Measurements from ENCODE around the gene MAPKAPK2.

The MAPKAPK2 gene

GRCh38 chr1:206658981-206659273 is 25.8 kb upstream of the MAPKAPK2 start:
- H3K9me3 ChIP-seq (ENCODE audit: control insufficient read depth, low read length), result no peaks in the 10 kb centered on the region
- peaks cover 10% of the 10 kb centered on the region for H3K27me3 ChIP-seq (replicated peaks; ENCODE audit: control insufficient read depth, insufficient read depth, low read length, poor library complexity, severe bottlenecking)
- no peaks in the 10 kb centered on the region for H3K36me3 ChIP-seq (ENCODE audit: control insufficient read depth, insufficient read depth, low read length)
- no peak for DNase-seq
- H3K4me1 ChIP-seq (ENCODE audit: control insufficient read depth, insufficient read depth, low read length, poor library complexity, severe bottlenecking), result no peaks in the 10 kb centered on the region
- H3K27ac ChIP-seq (ENCODE audit: insufficient read depth, low read length, poor library complexity, severe bottlenecking), result no peak overlapping the region
- H3K4me3 ChIP-seq (ENCODE audit: insufficient read depth, low read depth, low read length, poor library complexity, severe bottlenecking), result no peak overlapping the region

- Histone ChIP-seq H3K4me3 (ENCODE audit: insufficient read depth, low read depth, low read length, poor library complexity, severe bottlenecking) (no peak overlapping the region), H3K36me3 (ENCODE audit: control insufficient read depth, insufficient read depth, low read length) (no peaks in the 10 kb centered on the region), H3K4me1 (ENCODE audit: control insufficient read depth, insufficient read depth, low read length, poor library complexity, severe bottlenecking) (no peaks in the 10 kb centered on the region), H3K9me3 (ENCODE audit: control insufficient read depth, low read length) (no peaks in the 10 kb centered on the region), H3K27me3 (replicated peaks; ENCODE audit: control insufficient read depth, insufficient read depth, low read length, poor library complexity, severe bottlenecking) (peaks cover 11% of the 10 kb centered on the region), H3K27ac (ENCODE audit: insufficient read depth, low read length, poor library complexity, severe bottlenecking) (no peak overlapping the region)
- no peak for DNase-seq
Observed at GRCh38 chr1:206660136-206660535, 24.6 kb upstream of the MAPKAPK2 start.

GRCh38 chr1:206661161-206661820 is 23.4 kb upstream of the MAPKAPK2 start:
- no peak overlapping the region for H3K4me3 ChIP-seq (ENCODE audit: insufficient read depth, low read depth, low read length, poor library complexity, severe bottlenecking)
- H3K9me3 ChIP-seq (ENCODE audit: control insufficient read depth, low read length), result no peaks in the 10 kb centered on the region
- H3K27me3 ChIP-seq (replicated peaks; ENCODE audit: control insufficient read depth, insufficient read depth, low read length, poor library complexity, severe bottlenecking), result peaks cover 11% of the 10 kb centered on the region
- no peaks in the 10 kb centered on the region for H3K4me1 ChIP-seq (ENCODE audit: control insufficient read depth, insufficient read depth, low read length, poor library complexity, severe bottlenecking)
- no peak overlapping the region for H3K27ac ChIP-seq (ENCODE audit: insufficient read depth, low read length, poor library complexity, severe bottlenecking)
- H3K36me3 ChIP-seq (ENCODE audit: control insufficient read depth, insufficient read depth, low read length), result no peaks in the 10 kb centered on the region
- DNase-seq, result no peak

- no peak overlapping the region for H3K27ac ChIP-seq (ENCODE audit: insufficient read depth, low read length, poor library complexity, severe bottlenecking)
Observed at GRCh38 chr1:206662396-206663092, 22.2 kb upstream of the MAPKAPK2 start.

GRCh38 chr1:206663362-206663761 is 21.3 kb upstream of the MAPKAPK2 start:
- DNase-seq, result no peak
- Histone ChIP-seq H3K27ac (ENCODE audit: insufficient read depth, low read length, poor library complexity, severe bottlenecking) (no peak overlapping the region), H3K27me3 (replicated peaks; ENCODE audit: control insufficient read depth, insufficient read depth, low read length, poor library complexity, severe bottlenecking) (peaks cover 8% of the 10 kb centered on the region), H3K4me1 (ENCODE audit: control insufficient read depth, insufficient read depth, low read length, poor library complexity, severe bottlenecking) (no peaks in the 10 kb centered on the region), H3K9me3 (ENCODE audit: control insufficient read depth, low read length) (no peaks in the 10 kb centered on the region), H3K36me3 (ENCODE audit: control insufficient read depth, insufficient read depth, low read length) (no peaks in the 10 kb centered on the region), H3K4me3 (ENCODE audit: insufficient read depth, low read depth, low read length, poor library complexity, severe bottlenecking) (no peak overlapping the region)

More at GRCh38 chr1:206662396-206663092, 22.2 kb upstream of the MAPKAPK2 start:
- DNase-seq, result no peak
- H3K27me3 ChIP-seq (replicated peaks; ENCODE audit: control insufficient read depth, insufficient read depth, low read length, poor library complexity, severe bottlenecking), result peaks cover 11% of the 10 kb centered on the region
- no peak overlapping the region for H3K4me3 ChIP-seq (ENCODE audit: insufficient read depth, low read depth, low read length, poor library complexity, severe bottlenecking)
- H3K36me3 ChIP-seq (ENCODE audit: control insufficient read depth, insufficient read depth, low read length), result no peaks in the 10 kb centered on the region
- H3K9me3 ChIP-seq (ENCODE audit: control insufficient read depth, low read length), result no peaks in the 10 kb centered on the region
- no peaks in the 10 kb centered on the region for H3K4me1 ChIP-seq (ENCODE audit: control insufficient read depth, insufficient read depth, low read length, poor library complexity, severe bottlenecking)

GRCh38 chr1:206663832-206664652 is 20.7 kb upstream of the MAPKAPK2 start:
- Histone ChIP-seq H3K27ac (ENCODE audit: insufficient read depth, low read length, poor library complexity, severe bottlenecking) (no peak overlapping the region), H3K27me3 (replicated peaks; ENCODE audit: control insufficient read depth, insufficient read depth, low read length, poor library complexity, severe bottlenecking) (peaks cover 8% of the 10 kb centered on the region), H3K9me3 (ENCODE audit: control insufficient read depth, low read length) (no peaks in the 10 kb centered on the region), H3K36me3 (ENCODE audit: control insufficient read depth, insufficient read depth, low read length) (no peaks in the 10 kb centered on the region), H3K4me3 (ENCODE audit: insufficient read depth, low read depth, low read length, poor library complexity, severe bottlenecking) (no peak overlapping the region), H3K4me1 (ENCODE audit: control insufficient read depth, insufficient read depth, low read length, poor library complexity, severe bottlenecking) (no peaks in the 10 kb centered on the region)
- peak; percentile 37 to 61 (median 43) for DNase-seq

- Histone ChIP-seq H3K27ac (ENCODE audit: insufficient read depth, low read length, poor library complexity, severe bottlenecking) (no peak overlapping the region), H3K27me3 (replicated peaks; ENCODE audit: control insufficient read depth, insufficient read depth, low read length, poor library complexity, severe bottlenecking) (peaks cover 8% of the 10 kb centered on the region)
Observed at GRCh38 chr1:206664740-206665139, 20.0 kb upstream of the MAPKAPK2 start.

GRCh38 chr1:206666031-206666561 is 18.6 kb upstream of the MAPKAPK2 start:
- Histone ChIP-seq H3K27ac (ENCODE audit: insufficient read depth, low read length, poor library complexity, severe bottlenecking) (no peak overlapping the region), H3K36me3 (ENCODE audit: control insufficient read depth, insufficient read depth, low read length) (no peaks in the 10 kb centered on the region), H3K4me1 (ENCODE audit: control insufficient read depth, insufficient read depth, low read length, poor library complexity, severe bottlenecking) (no peaks in the 10 kb centered on the region), H3K27me3 (replicated peaks; ENCODE audit: control insufficient read depth, insufficient read depth, low read length, poor library complexity, severe bottlenecking) (peaks cover 8% of the 10 kb centered on the region), H3K4me3 (ENCODE audit: insufficient read depth, low read depth, low read length, poor library complexity, severe bottlenecking) (no peak overlapping the region), H3K9me3 (ENCODE audit: control insufficient read depth, low read length) (no peaks in the 10 kb centered on the region)
- DNase-seq, result no peak

More at GRCh38 chr1:206664740-206665139, 20.0 kb upstream of the MAPKAPK2 start:
- Histone ChIP-seq H3K36me3 (ENCODE audit: control insufficient read depth, insufficient read depth, low read length) (no peaks in the 10 kb centered on the region), H3K9me3 (ENCODE audit: control insufficient read depth, low read length) (no peaks in the 10 kb centered on the region), H3K4me3 (ENCODE audit: insufficient read depth, low read depth, low read length, poor library complexity, severe bottlenecking) (no peak overlapping the region), H3K4me1 (ENCODE audit: control insufficient read depth, insufficient read depth, low read length, poor library complexity, severe bottlenecking) (no peaks in the 10 kb centered on the region)
- DNase-seq, result no peak

- no peak for DNase-seq
- H3K36me3 ChIP-seq (ENCODE audit: control insufficient read depth, insufficient read depth, low read length), result no peaks in the 10 kb centered on the region
- peaks cover 8% of the 10 kb centered on the region for H3K27me3 ChIP-seq (replicated peaks; ENCODE audit: control insufficient read depth, insufficient read depth, low read length, poor library complexity, severe bottlenecking)
Observed at GRCh38 chr1:206666954-206667665, 17.6 kb upstream of the MAPKAPK2 start.

More at GRCh38 chr1:206666954-206667665, 17.6 kb upstream of the MAPKAPK2 start:
- Histone ChIP-seq H3K4me3 (ENCODE audit: insufficient read depth, low read depth, low read length, poor library complexity, severe bottlenecking) (no peak overlapping the region), H3K9me3 (ENCODE audit: control insufficient read depth, low read length) (no peaks in the 10 kb centered on the region), H3K27ac (ENCODE audit: insufficient read depth, low read length, poor library complexity, severe bottlenecking) (no peak overlapping the region), H3K4me1 (ENCODE audit: control insufficient read depth, insufficient read depth, low read length, poor library complexity, severe bottlenecking) (no peaks in the 10 kb centered on the region)
